ENCODE results near the gene ERO1B. TPM values are rescaled to one million over a fixed set of nuclear protein-coding genes. Genes with fewer than 3 reads are reported as not detected.
A peak's percentile ranks its signal among the peaks of the same experiment; 100 is the strongest.
"Not testable (repeated sequence)": the region's sequence is repeated elsewhere in the genome, so short reads cannot be mapped to it uniquely, and the experiment has no call there.

Gene ERO1B, protein sequence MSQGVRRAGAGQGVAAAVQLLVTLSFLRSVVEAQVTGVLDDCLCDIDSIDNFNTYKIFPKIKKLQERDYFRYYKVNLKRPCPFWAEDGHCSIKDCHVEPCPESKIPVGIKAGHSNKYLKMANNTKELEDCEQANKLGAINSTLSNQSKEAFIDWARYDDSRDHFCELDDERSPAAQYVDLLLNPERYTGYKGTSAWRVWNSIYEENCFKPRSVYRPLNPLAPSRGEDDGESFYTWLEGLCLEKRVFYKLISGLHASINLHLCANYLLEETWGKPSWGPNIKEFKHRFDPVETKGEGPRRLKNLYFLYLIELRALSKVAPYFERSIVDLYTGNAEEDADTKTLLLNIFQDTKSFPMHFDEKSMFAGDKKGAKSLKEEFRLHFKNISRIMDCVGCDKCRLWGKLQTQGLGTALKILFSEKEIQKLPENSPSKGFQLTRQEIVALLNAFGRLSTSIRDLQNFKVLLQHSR
- polyA plus RNA-seq (2.7 and 3.9 TPM in 2 replicates), polyA minus RNA-seq (2.9 and 4.3 TPM in 2 replicates)

GRCh38 chr1:236281654-236282424, at the start of gene ERO1B:
TSS of gene ERO1B (minus strand) at chr1:236281958. CDS start at chr1:236281783, 175 bp downstream.
- Histone ChIP-seq H3K9me3 (ENCODE audit: low read length) (no peaks in the 10 kb centered on the region), H3K4me3 (ENCODE audit: low read length) (peak within 1 kb of the TSS; percentile 95), H3K9me2 (ENCODE audit: insufficient read depth, low read length) (no peaks in the 10 kb centered on the region), H3K79me2 (replicated peaks; ENCODE audit: insufficient read depth, low read length) (no peaks in the 10 kb centered on the region), H3K4me2 (ENCODE audit: low read length) (peak within 1 kb of the TSS; percentile 54), H4K20me1 (ENCODE audit: insufficient read depth) (no peaks in the 10 kb centered on the region), H3K36me3 (ENCODE audit: insufficient read depth, low read length) (no peaks in the 10 kb centered on the region), H3K9ac (ENCODE audit: low read length) (peak within 1 kb of the TSS; percentile 62), H3F3A (ENCODE audit: insufficient read depth, low read length, poor library complexity, severe bottlenecking) (no peaks in the 10 kb centered on the region), H2AFZ (ENCODE audit: low read depth, low read length) (peak within 1 kb of the TSS; percentile 56), H3K27ac (ENCODE audit: low read length) (no peak within 1 kb of the TSS), H3K27me3 (ENCODE audit: insufficient read depth, low read depth, low read length) (peaks cover 16% of the 10 kb centered on the region)
- TF ChIP-seq MXI1 (conservative IDR thresholded peaks at IDR 0.05; ENCODE audit: poor library complexity, severe bottlenecking), result peak; percentile 24
- peak; percentile 31 for TF ChIP-seq POLR2AphosphoS5 (IDR thresholded peaks at IDR 0.05)
- TF ChIP-seq, protein P1, sequence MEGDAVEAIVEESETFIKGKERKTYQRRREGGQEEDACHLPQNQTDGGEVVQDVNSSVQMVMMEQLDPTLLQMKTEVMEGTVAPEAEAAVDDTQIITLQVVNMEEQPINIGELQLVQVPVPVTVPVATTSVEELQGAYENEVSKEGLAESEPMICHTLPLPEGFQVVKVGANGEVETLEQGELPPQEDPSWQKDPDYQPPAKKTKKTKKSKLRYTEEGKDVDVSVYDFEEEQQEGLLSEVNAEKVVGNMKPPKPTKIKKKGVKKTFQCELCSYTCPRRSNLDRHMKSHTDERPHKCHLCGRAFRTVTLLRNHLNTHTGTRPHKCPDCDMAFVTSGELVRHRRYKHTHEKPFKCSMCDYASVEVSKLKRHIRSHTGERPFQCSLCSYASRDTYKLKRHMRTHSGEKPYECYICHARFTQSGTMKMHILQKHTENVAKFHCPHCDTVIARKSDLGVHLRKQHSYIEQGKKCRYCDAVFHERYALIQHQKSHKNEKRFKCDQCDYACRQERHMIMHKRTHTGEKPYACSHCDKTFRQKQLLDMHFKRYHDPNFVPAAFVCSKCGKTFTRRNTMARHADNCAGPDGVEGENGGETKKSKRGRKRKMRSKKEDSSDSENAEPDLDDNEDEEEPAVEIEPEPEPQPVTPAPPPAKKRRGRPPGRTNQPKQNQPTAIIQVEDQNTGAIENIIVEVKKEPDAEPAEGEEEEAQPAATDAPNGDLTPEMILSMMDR (IDR thresholded peaks at IDR 0.05; ENCODE audit: poor library complexity, severe bottlenecking), result no peak
- no peak for TF ChIP-seq RAD21 (conservative IDR thresholded peaks at IDR 0.05)
- peak; percentile 10 for TF ChIP-seq TAF1 (IDR thresholded peaks at IDR 0.05; ENCODE audit: low read depth)
- TF ChIP-seq EP300 (conservative IDR thresholded peaks at IDR 0.05; ENCODE audit: poor library complexity, severe bottlenecking), result no peak
- no peak for TF ChIP-seq SMC3 (conservative IDR thresholded peaks at IDR 0.05; ENCODE audit: poor library complexity)
- no peak for TF ChIP-seq EZH2 (IDR thresholded peaks at IDR 0.05; ENCODE audit: borderline replicate concordance, insufficient read depth, low read length, poor library complexity, severe bottlenecking)
- TF ChIP-seq, protein P2, sequence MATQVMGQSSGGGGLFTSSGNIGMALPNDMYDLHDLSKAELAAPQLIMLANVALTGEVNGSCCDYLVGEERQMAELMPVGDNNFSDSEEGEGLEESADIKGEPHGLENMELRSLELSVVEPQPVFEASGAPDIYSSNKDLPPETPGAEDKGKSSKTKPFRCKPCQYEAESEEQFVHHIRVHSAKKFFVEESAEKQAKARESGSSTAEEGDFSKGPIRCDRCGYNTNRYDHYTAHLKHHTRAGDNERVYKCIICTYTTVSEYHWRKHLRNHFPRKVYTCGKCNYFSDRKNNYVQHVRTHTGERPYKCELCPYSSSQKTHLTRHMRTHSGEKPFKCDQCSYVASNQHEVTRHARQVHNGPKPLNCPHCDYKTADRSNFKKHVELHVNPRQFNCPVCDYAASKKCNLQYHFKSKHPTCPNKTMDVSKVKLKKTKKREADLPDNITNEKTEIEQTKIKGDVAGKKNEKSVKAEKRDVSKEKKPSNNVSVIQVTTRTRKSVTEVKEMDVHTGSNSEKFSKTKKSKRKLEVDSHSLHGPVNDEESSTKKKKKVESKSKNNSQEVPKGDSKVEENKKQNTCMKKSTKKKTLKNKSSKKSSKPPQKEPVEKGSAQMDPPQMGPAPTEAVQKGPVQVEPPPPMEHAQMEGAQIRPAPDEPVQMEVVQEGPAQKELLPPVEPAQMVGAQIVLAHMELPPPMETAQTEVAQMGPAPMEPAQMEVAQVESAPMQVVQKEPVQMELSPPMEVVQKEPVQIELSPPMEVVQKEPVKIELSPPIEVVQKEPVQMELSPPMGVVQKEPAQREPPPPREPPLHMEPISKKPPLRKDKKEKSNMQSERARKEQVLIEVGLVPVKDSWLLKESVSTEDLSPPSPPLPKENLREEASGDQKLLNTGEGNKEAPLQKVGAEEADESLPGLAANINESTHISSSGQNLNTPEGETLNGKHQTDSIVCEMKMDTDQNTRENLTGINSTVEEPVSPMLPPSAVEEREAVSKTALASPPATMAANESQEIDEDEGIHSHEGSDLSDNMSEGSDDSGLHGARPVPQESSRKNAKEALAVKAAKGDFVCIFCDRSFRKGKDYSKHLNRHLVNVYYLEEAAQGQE (IDR thresholded peaks at IDR 0.05; ENCODE audit: borderline replicate concordance), result no peak

GRCh38 chr1:236331412-236331811, 49.7 kb upstream of the ERO1B start:
- not testable (repeated sequence) for H3K9me2 ChIP-seq (ENCODE audit: insufficient read depth, low read length); H3F3A ChIP-seq (ENCODE audit: insufficient read depth, low read length, poor library complexity, severe bottlenecking); H3K9ac ChIP-seq (ENCODE audit: low read length); H3K4me2 ChIP-seq (ENCODE audit: low read length); H3K36me3 ChIP-seq (ENCODE audit: insufficient read depth, low read length); H3K27ac ChIP-seq (ENCODE audit: low read length); H2AFZ ChIP-seq (ENCODE audit: low read depth, low read length); H3K4me3 ChIP-seq (ENCODE audit: low read length); H3K27me3 ChIP-seq (ENCODE audit: insufficient read depth, low read depth, low read length); H3K79me2 ChIP-seq (replicated peaks; ENCODE audit: insufficient read depth, low read length); H4K20me1 ChIP-seq (ENCODE audit: insufficient read depth); H3K9me3 ChIP-seq (ENCODE audit: low read length)

All from neural cell (in vitro differentiated cells).